HL-60 (cell line): ENCODE data around the gene EIF4G1.

Source experiments
- CTCF ChIP-seq: IDR thresholded peaks from one replicate; pipeline ENCODE4 v1.5.1; 2011; ENCODE audit warnings: low read length, control low read depth, inconsistent platforms; ENCODE audit not compliant: insufficient read depth
- POLR2AphosphoS5 ChIP-seq: IDR thresholded peaks from 2 replicates; pipeline ENCODE4 v1.6.1; 2012; ENCODE audit warnings: low read depth

- TF ChIP-seq CTCF (no peak), POLR2AphosphoS5 (no peak)
Observed at GRCh38 chr3:184314700-184315542, 515 bp downstream of the EIF4G1 start.
